Endothelial cell of umbilical vein (primary cell): Measurements from ENCODE around the gene SUMO2.

Experiments
- EZH2 ChIP-seq: IDR thresholded peaks from 2 replicates; pipeline ENCODE4 v1.6.1; 2012; ENCODE audit warnings: borderline replicate concordance, low read depth, mild to moderate bottlenecking, moderate library complexity, low read length, inconsistent platforms; ENCODE audit not compliant: severe bottlenecking
- FOS ChIP-seq: IDR thresholded peaks from 2 replicates; pipeline ENCODE4 v1.6.1; 2011; ENCODE audit warnings: mild to moderate bottlenecking, low read length, moderate library complexity, borderline replicate concordance; ENCODE audit not compliant: insufficient read depth
- GATA2 ChIP-seq: IDR thresholded peaks from 2 replicates; pipeline ENCODE4 v1.7.0; 2011; ENCODE audit warnings: low read depth, mild to moderate bottlenecking, moderate library complexity, mixed read lengths, low read length; ENCODE audit not compliant: insufficient read length, insufficient read depth
- JUN ChIP-seq: IDR thresholded peaks from 2 replicates; pipeline ENCODE4 v1.6.1; 2011; ENCODE audit warnings: borderline replicate concordance, low read depth; ENCODE audit not compliant: insufficient read length, insufficient read depth
- MYC ChIP-seq: IDR thresholded peaks from one replicate; pipeline ENCODE4 v1.6.1; 2011; ENCODE audit warnings: mild to moderate bottlenecking, low read depth, low read length
- POLR2A ChIP-seq: IDR thresholded peaks from 2 replicates; pipeline ENCODE4 v1.6.1; 2012; ENCODE audit warnings: low read depth, mild to moderate bottlenecking, control low read depth, low read length
- POLR2AphosphoS5 ChIP-seq: IDR thresholded peaks from 2 replicates; pipeline ENCODE4 v1.6.1; 2012; ENCODE audit warnings: low read depth, mild to moderate bottlenecking, control low read depth, low read length, moderate library complexity; ENCODE audit not compliant: insufficient read depth
- TF ChIP-seq, protein P1 (sequence below), 2 donors: IDR thresholded peaks; 1 replicate in 1 of 2; 2 replicates in 1 of 2; pipeline ENCODE4 v1.5.1; 2011; ENCODE audit warnings: low read length in 2 of 2, mild to moderate bottlenecking in 2 of 2, moderate library complexity in 2 of 2, control low read depth in 1 of 2, inconsistent platforms in 1 of 2, low read depth in 1 of 2; ENCODE audit not compliant: insufficient read depth in 1 of 2; ENCODE audit errors: extremely low read depth in 1 of 2
- TF ChIP-seq, protein P2 (sequence below): IDR thresholded peaks from 2 replicates; pipeline ENCODE4 v1.6.1; 2011; ENCODE audit not compliant: insufficient read depth, insufficient read length

DNA sequence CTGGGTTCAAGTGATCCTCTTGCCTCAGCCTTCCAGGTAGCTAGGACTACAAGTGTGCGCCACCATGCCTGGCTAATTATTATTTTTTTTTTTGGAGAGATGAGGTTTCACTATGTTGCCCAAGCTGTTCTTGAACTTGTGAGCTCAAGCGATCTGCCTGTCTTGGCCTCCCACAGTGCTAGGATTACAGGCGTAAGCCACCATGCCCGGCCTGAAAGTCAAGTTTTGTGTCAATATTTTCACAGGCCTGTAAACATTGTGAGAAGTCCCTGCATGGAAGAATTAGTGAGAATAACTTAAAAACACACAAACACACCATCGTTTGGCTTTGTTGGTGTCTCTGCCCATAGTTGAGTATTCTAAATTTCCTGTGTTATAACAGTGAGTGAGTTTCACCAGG is 45.0 kb upstream of the SUMO2 start:
- TF ChIP-seq, protein P1, sequence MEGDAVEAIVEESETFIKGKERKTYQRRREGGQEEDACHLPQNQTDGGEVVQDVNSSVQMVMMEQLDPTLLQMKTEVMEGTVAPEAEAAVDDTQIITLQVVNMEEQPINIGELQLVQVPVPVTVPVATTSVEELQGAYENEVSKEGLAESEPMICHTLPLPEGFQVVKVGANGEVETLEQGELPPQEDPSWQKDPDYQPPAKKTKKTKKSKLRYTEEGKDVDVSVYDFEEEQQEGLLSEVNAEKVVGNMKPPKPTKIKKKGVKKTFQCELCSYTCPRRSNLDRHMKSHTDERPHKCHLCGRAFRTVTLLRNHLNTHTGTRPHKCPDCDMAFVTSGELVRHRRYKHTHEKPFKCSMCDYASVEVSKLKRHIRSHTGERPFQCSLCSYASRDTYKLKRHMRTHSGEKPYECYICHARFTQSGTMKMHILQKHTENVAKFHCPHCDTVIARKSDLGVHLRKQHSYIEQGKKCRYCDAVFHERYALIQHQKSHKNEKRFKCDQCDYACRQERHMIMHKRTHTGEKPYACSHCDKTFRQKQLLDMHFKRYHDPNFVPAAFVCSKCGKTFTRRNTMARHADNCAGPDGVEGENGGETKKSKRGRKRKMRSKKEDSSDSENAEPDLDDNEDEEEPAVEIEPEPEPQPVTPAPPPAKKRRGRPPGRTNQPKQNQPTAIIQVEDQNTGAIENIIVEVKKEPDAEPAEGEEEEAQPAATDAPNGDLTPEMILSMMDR (IDR thresholded peaks at IDR 0.05; ENCODE audit: extremely low read depth in 1 of 2, insufficient read depth in 1 of 2, low read depth in 1 of 2, low read length in 2 of 2) = no peak
- TF ChIP-seq POLR2A (no peak), MYC (no peak), EZH2 (no peak), JUN (no peak), GATA2 (no peak), FOS (no peak), POLR2AphosphoS5 (no peak)
- TF ChIP-seq, protein P2, sequence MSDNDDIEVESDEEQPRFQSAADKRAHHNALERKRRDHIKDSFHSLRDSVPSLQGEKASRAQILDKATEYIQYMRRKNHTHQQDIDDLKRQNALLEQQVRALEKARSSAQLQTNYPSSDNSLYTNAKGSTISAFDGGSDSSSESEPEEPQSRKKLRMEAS = no peak
